Esophagus muscularis mucosa (tissue), 4 donors: ENCODE measurements around the gene TP53TG3E. TPM values are rescaled to one million over a fixed set of nuclear protein-coding genes. Genes with fewer than 3 reads are reported as not detected.
"Not testable (repeated sequence)": the region's sequence is repeated elsewhere in the genome, so short reads cannot be mapped to it uniquely, and the experiment has no call there.

Source experiments
- DNase-seq: peaks from one replicate; pipeline ENCODE4 v3.0.0-alpha.2; 2017; ENCODE audit errors: extremely low spot score
- H3K27ac ChIP-seq, 4 donors: fragments of 200-600 bp; sonication (generic); replicated peaks in 1 of 4; 1 replicate in 3 of 4; 2 replicates in 1 of 4; pipeline ENCODE4 v1.5.1; 2016 to 2019; ENCODE audit warnings: mild to moderate bottlenecking in 1 of 4
- H3K27me3 ChIP-seq, 4 donors: fragments of 200-600 bp; sonication (generic); one replicate each; pipeline versions ENCODE4 v1.5.1 to v1.6.0; 2016 to 2019
- H3K36me3 ChIP-seq, 4 donors: fragments of 200-600 bp; sonication (generic); one replicate each; pipeline ENCODE4 v1.5.1; 2016 to 2019
- H3K4me1 ChIP-seq, 4 donors: fragments of 200-600 bp; sonication (generic); one replicate each; pipeline ENCODE4 v1.5.1; 2016 to 2019
- H3K4me3 ChIP-seq, 4 donors: fragments of 200-600 bp; sonication (generic); 1 replicate in 2 of 4; 2 replicates in 2 of 4; pipeline ENCODE4 v1.5.1; 2016 to 2019; ENCODE audit warnings: mild to moderate bottlenecking in 4 of 4, moderate library complexity in 1 of 4
- H3K9me3 ChIP-seq, 4 donors: fragments of 200-600 bp; sonication (generic); 1 replicate in 3 of 4; 2 replicates in 1 of 4; pipeline ENCODE4 v1.5.1; 2016 to 2019
- WGBS: methylation state at CpG from one replicate; pipeline ENCODE4 v1.1.5; 2018; 5-methylcytosine and 5-hydroxymethylcytosine counted together
- intact Hi-C: fragments of 100-400 bp; cut with DNase I; formaldehyde crosslinking; loops from one replicate; pipeline ENCODE4 v1.15.1; 2023
- small RNA-seq, 3 donors: library from RNA; depleted of rRNA; stranded (forward); fragments of <200 nt; gene quantifications; one replicate each; pipeline ENCODE3, GENCODE V24; 2016
- total RNA-seq, 4 donors: library from RNA; depleted of rRNA; stranded (reverse); fragments of >200 nt; gene quantifications; one replicate each; pipeline versions ENCODE4 v1.1.0 to v1.2.1, GENCODE V29; 2016

Gene TP53TG3E
- total RNA-seq, result not detected

- H3K27me3 ChIP-seq, H3K36me3 ChIP-seq, H3K27ac ChIP-seq, intact Hi-C loops, H3K9me3 ChIP-seq, H3K4me1 ChIP-seq, DNase-seq, H3K4me3 ChIP-seq: not testable (repeated sequence)
- WGBS, result no CpG with 5 or more reads among the region's 25 CpGs
Measured at GRCh38 chr16:33304006-33304405, at the start of gene TP53TG3E. TSS of gene TP53TG3E (plus strand) at chr16:33304306. CDS start at chr16:33304374, 68 bp downstream.

DNA sequence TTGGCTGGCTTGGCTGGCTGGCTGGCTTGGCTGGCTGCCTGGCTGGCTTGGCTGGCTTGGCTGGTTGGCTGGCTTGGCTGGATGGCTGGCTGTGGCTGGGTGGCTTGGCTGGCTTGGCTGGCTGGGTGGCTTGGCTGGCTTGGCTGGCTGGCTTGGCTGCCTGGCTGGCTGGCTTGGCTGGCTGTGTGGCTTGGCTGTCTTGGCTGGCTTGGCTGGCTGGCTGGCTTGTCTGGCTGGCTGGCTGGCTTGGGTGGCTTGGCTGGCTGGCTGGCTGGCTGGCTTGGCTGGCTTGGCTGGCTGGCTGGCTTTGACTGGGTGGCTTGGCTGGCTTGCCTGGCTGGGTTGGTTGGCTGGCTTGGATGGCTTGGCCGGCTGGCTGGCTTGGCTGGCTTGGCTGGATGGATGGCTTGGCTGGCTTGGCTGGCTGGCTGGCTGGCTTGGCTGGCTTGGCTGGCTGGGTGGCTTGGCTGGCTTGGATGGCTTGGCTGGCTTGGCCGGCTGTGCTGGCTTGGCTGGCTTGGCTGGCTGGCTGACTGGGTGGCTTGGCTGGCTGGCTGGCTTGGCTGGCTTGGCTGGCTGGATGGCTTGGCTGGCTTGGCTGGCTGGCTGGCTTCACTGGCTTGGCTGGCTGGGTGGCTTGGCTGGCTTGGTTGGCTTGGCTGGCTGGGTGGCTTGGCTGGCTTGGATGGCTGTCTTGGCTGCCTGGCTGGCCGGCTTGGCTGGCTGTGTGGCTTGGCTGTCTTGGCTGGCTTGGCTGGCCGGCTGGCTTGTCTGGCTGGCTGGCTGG, 32.3 kb downstream of the TP53TG3E start:
- not testable (repeated sequence) for DNase-seq

GRCh38 chr16:33337627-33338542, 33.8 kb downstream of the TP53TG3E start:
- WGBS, result 62% methylated on average over 5 of the region's 5 CpGs
- H3K9me3 ChIP-seq, DNase-seq, H3K36me3 ChIP-seq, H3K4me1 ChIP-seq, H3K27me3 ChIP-seq, H3K4me3 ChIP-seq, H3K27ac ChIP-seq, intact Hi-C loops: not testable (repeated sequence)

More for the DNA sequence above, 32.3 kb downstream of the TP53TG3E start:
- H3K9me3 ChIP-seq, H3K36me3 ChIP-seq, H3K27ac ChIP-seq, intact Hi-C loops, H3K4me3 ChIP-seq, H3K4me1 ChIP-seq, H3K27me3 ChIP-seq: not testable (repeated sequence)
- 59% methylated on average over 4 of the region's 4 CpGs for WGBS

- not testable (repeated sequence) for DNase-seq, H3K27ac ChIP-seq
- 56% methylated on average over 2 of the region's 2 CpGs for WGBS
Measured at GRCh38 chr16:33338543-33338951, 34.4 kb downstream of the TP53TG3E start.

GRCh38 chr16:33339093-33340061, 35.3 kb downstream of the TP53TG3E start:
- H3K27me3 ChIP-seq, H3K36me3 ChIP-seq, H3K9me3 ChIP-seq, DNase-seq, intact Hi-C loops, H3K4me3 ChIP-seq, H3K4me1 ChIP-seq, H3K27ac ChIP-seq: not testable (repeated sequence)
- 71% methylated on average over 4 of the region's 4 CpGs for WGBS

More at GRCh38 chr16:33338543-33338951, 34.4 kb downstream of the TP53TG3E start:
- H3K36me3 ChIP-seq, H3K4me3 ChIP-seq, intact Hi-C loops, H3K27me3 ChIP-seq, H3K4me1 ChIP-seq, H3K9me3 ChIP-seq: not testable (repeated sequence)

Small RNAs within 50 kb of the gene (small RNA-seq; reads per million reads assigned to genes)
- 0 reads per million in 3 donors for gene AC141257.3

Other genes with a start within 250 kb of the TP53TG3E start
- gene TP53TG3C, start 110.1 kb upstream of the TP53TG3E start, total RNA-seq, result not detected
- gene TP53TG3B, start 56.5 kb downstream of the TP53TG3E start, total RNA-seq, result not detected
- gene TP53TG3F, start 155.3 kb downstream of the TP53TG3E start, total RNA-seq, result not detected